Suprapubic skin (tissue), 4 donors: ENCODE results near the gene CHL1. TPM values are rescaled to one million over a fixed set of nuclear protein-coding genes. Genes with fewer than 3 reads are reported as not detected.

ENCODE experiments used
- DNase-seq, 2 donors: peaks; one replicate each; pipeline ENCODE4 v3.0.0-alpha.2; 2019; ENCODE audit warnings: low spot score in 2 of 2
- H3K27ac ChIP-seq: fragments of 200-600 bp; sonication (generic); one replicate; pipeline ENCODE4 v1.5.1; 2019
- H3K27me3 ChIP-seq: fragments of 200-600 bp; sonication (generic); one replicate; pipeline ENCODE4 v1.5.1; 2019
- H3K36me3 ChIP-seq: fragments of 200-600 bp; sonication (generic); one replicate; pipeline ENCODE4 v1.5.1; 2019
- H3K4me1 ChIP-seq: fragments of 200-600 bp; sonication (generic); one replicate; pipeline ENCODE4 v1.5.1; 2019
- H3K4me3 ChIP-seq: fragments of 200-600 bp; sonication (generic); one replicate; pipeline ENCODE4 v1.5.1; 2019; ENCODE audit warnings: mild to moderate bottlenecking
- H3K9me3 ChIP-seq: fragments of 200-600 bp; sonication (generic); one replicate; pipeline ENCODE4 v1.5.1; 2019
- CTCF ChIP-seq, 2 donors: fragments of 200-600 bp in 1 of 2; fragments of 450-650 bp in 1 of 2; sonication (generic) in 1 of 2; IDR thresholded peaks; one replicate each; pipeline ENCODE4 v1.5.1; 2016 to 2019; ENCODE audit warnings: antibody characterized with exemption in 2 of 2, mild to moderate bottlenecking in 1 of 2, moderate library complexity in 1 of 2
- EP300 ChIP-seq: sonication (generic); formaldehyde crosslinking; IDR thresholded peaks from one replicate; pipeline ENCODE4 v1.6.1; 2017; ENCODE audit warnings: antibody characterized with exemption
- POLR2A ChIP-seq, 2 donors: fragments of 450-650 bp; IDR thresholded peaks; one replicate each; pipeline ENCODE4 v1.6.1; 2017; ENCODE audit warnings: antibody characterized with exemption in 2 of 2, mild to moderate bottlenecking in 2 of 2, moderate library complexity in 2 of 2
- POLR2AphosphoS5 ChIP-seq, 3 donors: sonication (generic); formaldehyde crosslinking; IDR thresholded peaks; one replicate each; pipeline ENCODE4 v1.6.1; 2017; ENCODE audit warnings: antibody characterized with exemption in 3 of 3
- WGBS: methylation state at CpG from one replicate; pipeline ENCODE4 v1.1.5; 2018; 5-methylcytosine and 5-hydroxymethylcytosine counted together
- total RNA-seq, 4 donors: library from RNA; depleted of rRNA; stranded (reverse); fragments of >200 nt; gene quantifications; one replicate each; pipeline ENCODE4 v1.1.0, GENCODE V29; 2016

Gene CHL1
- total RNA-seq, 4 donors from 2014 or later: 39.5 to 77.9 (median 60.5) TPM

GRCh38 chr3:324423-324822 is 127.9 kb downstream of the CHL1 start:
- Histone ChIP-seq H3K4me3 (no peak overlapping the region), H3K27ac (no peak overlapping the region), H3K36me3 (no peaks in the 10 kb centered on the region), H3K9me3 (no peaks in the 10 kb centered on the region), H3K4me1 (no peaks in the 10 kb centered on the region), H3K27me3 (no peaks in the 10 kb centered on the region)
- no peak for DNase-seq
- 92% methylated on average over 2 of the region's 2 CpGs for WGBS
- no peak for TF ChIP-seq POLR2AphosphoS5 (IDR thresholded peaks at IDR 0.05)
- no peak for TF ChIP-seq POLR2A (IDR thresholded peaks at IDR 0.05)
- TF ChIP-seq CTCF (IDR thresholded peaks at IDR 0.05): no peak
- TF ChIP-seq EP300: no peak

GRCh38 chr3:325495-325894 is 128.9 kb downstream of the CHL1 start:
- H3K27ac ChIP-seq: no peak overlapping the region
- no peaks in the 10 kb centered on the region for H3K36me3 ChIP-seq
- H3K4me1 ChIP-seq: no peaks in the 10 kb centered on the region
- no peak for DNase-seq
- TF ChIP-seq POLR2AphosphoS5 (IDR thresholded peaks at IDR 0.05) (no peak), POLR2A (IDR thresholded peaks at IDR 0.05) (no peak), EP300 (no peak), CTCF (IDR thresholded peaks at IDR 0.05) (no peak)
- no peaks in the 10 kb centered on the region for H3K27me3 ChIP-seq
- 85% methylated on average over 1 of the region's 1 CpG for WGBS
- no peaks in the 10 kb centered on the region for H3K9me3 ChIP-seq
- H3K4me3 ChIP-seq: no peak overlapping the region

- DNase-seq: no peak
- TF ChIP-seq POLR2AphosphoS5 (IDR thresholded peaks at IDR 0.05) (no peak), EP300 (no peak), CTCF (IDR thresholded peaks at IDR 0.05) (no peak), POLR2A (IDR thresholded peaks at IDR 0.05) (no peak)
- Histone ChIP-seq H3K4me1 (no peaks in the 10 kb centered on the region), H3K27me3 (no peaks in the 10 kb centered on the region), H3K27ac (no peak overlapping the region), H3K9me3 (no peaks in the 10 kb centered on the region), H3K4me3 (no peak overlapping the region), H3K36me3 (no peaks in the 10 kb centered on the region)
- 74% methylated on average over 1 of the region's 1 CpG for WGBS
Observed at GRCh38 chr3:330494-331115, 134.0 kb downstream of the CHL1 start.

GRCh38 chr3:331881-332280 is 135.3 kb downstream of the CHL1 start:
- no peak for TF ChIP-seq POLR2A (IDR thresholded peaks at IDR 0.05)
- TF ChIP-seq CTCF (IDR thresholded peaks at IDR 0.05): no peak
- no peak for TF ChIP-seq EP300
- no peak for TF ChIP-seq POLR2AphosphoS5 (IDR thresholded peaks at IDR 0.05)
- Histone ChIP-seq H3K4me3 (no peak overlapping the region), H3K4me1 (no peaks in the 10 kb centered on the region), H3K27ac (no peak overlapping the region), H3K27me3 (no peaks in the 10 kb centered on the region), H3K9me3 (no peaks in the 10 kb centered on the region), H3K36me3 (no peaks in the 10 kb centered on the region)
- DNase-seq: no peak
- WGBS: 87% methylated on average over 5 of the region's 5 CpGs

GRCh38 chr3:332701-333100 is 136.1 kb downstream of the CHL1 start:
- DNase-seq: no peak
- WGBS: 49% methylated on average over 2 of the region's 2 CpGs
- no peak for TF ChIP-seq POLR2AphosphoS5 (IDR thresholded peaks at IDR 0.05)
- no peak for TF ChIP-seq POLR2A (IDR thresholded peaks at IDR 0.05)
- no peak for TF ChIP-seq CTCF (IDR thresholded peaks at IDR 0.05)
- TF ChIP-seq EP300: no peak

More at GRCh38 chr3:332701-333100, 136.1 kb downstream of the CHL1 start:
- Histone ChIP-seq H3K4me3 (no peak overlapping the region), H3K4me1 (no peaks in the 10 kb centered on the region), H3K27me3 (no peaks in the 10 kb centered on the region), H3K27ac (no peak overlapping the region), H3K36me3 (no peaks in the 10 kb centered on the region), H3K9me3 (no peaks in the 10 kb centered on the region)
